ENCODE results near the gene GPR137. TPM values are rescaled to one million over a fixed set of nuclear protein-coding genes. Genes with fewer than 3 reads are reported as not detected.
A peak's percentile ranks its signal among the peaks of the same experiment; 100 is the strongest.
"Not testable (repeated sequence)": the region's sequence is repeated elsewhere in the genome, so short reads cannot be mapped to it uniquely, and the experiment has no call there.

Gene GPR137
- polyA plus RNA-seq, 4 donors, result 16.5 to 27.9 (median 18.9) TPM

DNA sequence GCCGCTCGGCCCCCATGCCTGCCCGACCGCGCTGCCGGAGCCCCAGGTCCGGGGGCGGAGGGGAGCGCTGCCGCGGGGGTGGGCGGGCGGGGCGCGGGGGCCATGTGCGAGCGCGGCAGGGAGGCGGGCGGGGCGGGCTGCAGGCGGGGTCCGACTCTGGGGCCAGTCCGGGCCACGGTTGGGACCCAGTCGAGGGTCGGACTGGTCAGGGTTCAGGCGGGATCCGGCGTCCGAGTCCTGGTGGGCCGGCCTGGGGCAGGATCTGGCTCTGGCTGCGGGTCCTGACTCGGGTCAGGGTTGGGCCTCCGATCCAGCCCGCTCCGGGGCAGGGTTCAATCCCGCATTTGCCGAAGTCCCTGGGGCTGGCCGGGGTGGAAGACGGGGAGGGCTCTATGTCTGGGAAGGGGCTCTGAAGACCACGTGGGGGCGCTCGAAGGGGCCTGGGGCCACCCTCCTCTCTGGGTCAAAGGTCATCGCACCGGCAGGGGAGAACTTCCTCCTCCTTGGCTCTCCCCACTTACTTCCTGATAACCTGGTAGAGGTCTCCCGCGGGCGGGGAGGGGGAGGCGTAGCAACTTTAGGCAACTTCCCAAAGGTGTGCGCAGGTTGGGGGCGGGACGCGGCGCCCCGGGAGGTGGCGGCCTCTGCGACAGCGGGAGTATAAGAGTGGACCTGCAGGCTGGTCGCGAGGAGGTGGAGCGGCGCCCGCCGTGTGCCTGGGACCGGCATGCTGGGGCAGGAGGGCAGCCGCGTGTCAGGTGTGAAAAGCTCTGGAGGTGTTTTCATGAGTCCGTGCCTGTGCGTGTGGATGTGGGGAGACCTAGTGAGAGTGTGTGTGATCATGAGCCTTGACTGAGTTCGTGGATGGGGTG lies 20.3 kb downstream of the GPR137 start:
- peaks cover 0 to 31% (median 0%) of the 10 kb centered on the region in 3 donors for H3K36me3 ChIP-seq (ENCODE audit: control insufficient read depth in 3 of 3, insufficient read depth in 2 of 3, low read depth in 1 of 3, low read length in 3 of 3)
- H3K4me3 ChIP-seq (ENCODE audit: low read depth in 1 of 3, low read length in 3 of 3), result peak overlapping the region; percentile 48 to 93 (median 64)
- peaks cover 0 to 30% (median 2%) of the 10 kb centered on the region in 3 donors for H3K4me1 ChIP-seq (ENCODE audit: control insufficient read depth in 3 of 3, insufficient read depth in 2 of 3, low read depth in 1 of 3, low read length in 2 of 3)
- no peaks in the 10 kb centered on the region for H3K9me3 ChIP-seq (ENCODE audit: control insufficient read depth in 2 of 2, insufficient read depth in 1 of 2, low read depth in 1 of 2, low read length in 1 of 2)
- WGBS, 3 donors, result 0 to 1% (median 1%) methylated on average over 31 to 71 of the region's 71 CpGs
- H3K27me3 ChIP-seq (ENCODE audit: control insufficient read depth in 3 of 3, insufficient read depth in 3 of 3, low read length in 3 of 3), result peaks cover 0 to 13% (median 0%) of the 10 kb centered on the region in 3 donors
- H3K27ac ChIP-seq (ENCODE audit: low read depth in 1 of 3, low read length in 2 of 3), result peak overlapping the region; percentile 87 to 97 (median 88)
- peak; percentile 89 to 94 for DNase-seq
- FAIRE-seq, result no peak

DNA sequence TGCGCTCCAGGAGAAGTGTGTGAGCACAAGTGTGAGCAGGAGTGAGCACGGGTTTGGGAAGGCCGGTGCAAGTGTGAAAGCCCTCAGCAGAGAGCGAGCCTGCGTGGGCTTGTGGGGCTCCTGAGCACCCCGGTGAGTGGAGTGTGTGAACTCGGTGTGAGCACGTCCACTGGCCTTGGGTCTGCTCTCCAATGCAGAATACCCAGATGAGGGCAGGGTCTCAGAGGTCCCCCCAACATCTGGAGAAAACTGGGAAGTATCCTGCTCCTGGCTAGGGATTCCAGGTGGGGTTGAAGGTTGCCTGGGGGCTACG lies 20.9 kb downstream of the GPR137 start:
- WGBS, 3 donors, result 2 to 23% (median 7%) methylated on average over 9 of the region's 9 CpGs
- H3K4me3 ChIP-seq (ENCODE audit: low read depth in 1 of 3, low read length in 3 of 3), result peak overlapping the region; percentile 48 to 93 (median 64)
- peaks cover 0 to 7% (median 0%) of the 10 kb centered on the region in 3 donors for H3K27me3 ChIP-seq (ENCODE audit: control insufficient read depth in 3 of 3, insufficient read depth in 3 of 3, low read length in 3 of 3)
- FAIRE-seq, result no peak
- peaks cover 0 to 32% (median 2%) of the 10 kb centered on the region in 3 donors for H3K4me1 ChIP-seq (ENCODE audit: control insufficient read depth in 3 of 3, insufficient read depth in 2 of 3, low read depth in 1 of 3, low read length in 2 of 3)
- no peak for DNase-seq
- no peaks in the 10 kb centered on the region for H3K9me3 ChIP-seq (ENCODE audit: control insufficient read depth in 2 of 2, insufficient read depth in 1 of 2, low read depth in 1 of 2, low read length in 1 of 2)
- peaks cover 0 to 36% (median 0%) of the 10 kb centered on the region in 3 donors for H3K36me3 ChIP-seq (ENCODE audit: control insufficient read depth in 3 of 3, insufficient read depth in 2 of 3, low read depth in 1 of 3, low read length in 3 of 3)
- H3K27ac ChIP-seq (ENCODE audit: low read depth in 1 of 3, low read length in 2 of 3), result peak overlapping the region; percentile 87 to 97 (median 88)

DNA sequence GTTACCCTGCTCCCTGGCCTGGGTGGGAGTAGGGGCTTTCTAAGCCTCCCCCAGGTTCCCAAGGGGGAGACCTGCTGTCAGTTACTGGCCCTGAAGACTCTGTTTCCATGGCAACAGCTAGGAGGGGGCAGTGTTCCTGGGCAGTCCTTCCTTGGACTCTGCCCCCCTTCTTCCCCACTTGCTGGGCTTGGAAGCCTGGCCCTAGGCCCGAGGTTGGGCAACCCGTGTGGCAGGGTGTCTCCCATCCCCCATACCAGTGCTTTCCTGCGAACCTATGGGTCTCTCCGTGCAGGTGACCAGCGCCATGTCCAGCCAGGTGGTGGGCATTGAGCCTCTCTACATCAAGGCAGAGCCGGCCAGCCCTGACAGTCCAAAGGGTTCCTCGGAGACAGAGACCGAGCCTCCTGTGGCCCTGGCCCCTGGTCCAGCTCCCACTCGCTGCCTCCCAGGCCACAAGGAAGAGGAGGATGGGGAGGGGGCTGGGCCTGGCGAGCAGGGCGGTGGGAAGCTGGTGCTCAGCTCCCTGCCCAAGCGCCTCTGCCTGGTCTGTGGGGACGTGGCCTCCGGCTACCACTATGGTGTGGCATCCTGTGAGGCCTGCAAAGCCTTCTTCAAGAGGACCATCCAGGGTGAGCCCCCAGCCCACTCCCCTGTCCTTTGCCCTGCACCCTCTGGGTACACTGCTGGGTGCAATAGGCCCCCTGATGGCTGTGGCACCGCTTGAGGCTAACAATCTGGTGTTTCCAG lies 21.4 kb downstream of the GPR137 start:
- Histone ChIP-seq H3K27me3 (ENCODE audit: control insufficient read depth in 3 of 3, insufficient read depth in 3 of 3, low read length in 3 of 3) (peaks cover 0 to 1% (median 0%) of the 10 kb centered on the region in 3 donors), H3K36me3 (ENCODE audit: control insufficient read depth in 3 of 3, insufficient read depth in 2 of 3, low read depth in 1 of 3, low read length in 3 of 3) (peaks cover 0 to 38% (median 0%) of the 10 kb centered on the region in 3 donors), H3K4me3 (ENCODE audit: low read depth in 1 of 3, low read length in 3 of 3) (peak overlapping the region; percentile 48 to 93 (median 64)), H3K27ac (ENCODE audit: low read depth in 1 of 3, low read length in 2 of 3) (peak overlapping the region; percentile 87 to 97 (median 88)), H3K9me3 (ENCODE audit: control insufficient read depth in 2 of 2, insufficient read depth in 1 of 2, low read depth in 1 of 2, low read length in 1 of 2) (no peaks in the 10 kb centered on the region), H3K4me1 (ENCODE audit: control insufficient read depth in 3 of 3, insufficient read depth in 2 of 3, low read depth in 1 of 3, low read length in 2 of 3) (peaks cover 0 to 32% (median 2%) of the 10 kb centered on the region in 3 donors)
- FAIRE-seq (no peak), DNase-seq (peak; percentile 83 to 86)
- WGBS, 3 donors, result 33 to 66% (median 41%) methylated on average over 13 to 15 of the region's 15 CpGs

DNA sequence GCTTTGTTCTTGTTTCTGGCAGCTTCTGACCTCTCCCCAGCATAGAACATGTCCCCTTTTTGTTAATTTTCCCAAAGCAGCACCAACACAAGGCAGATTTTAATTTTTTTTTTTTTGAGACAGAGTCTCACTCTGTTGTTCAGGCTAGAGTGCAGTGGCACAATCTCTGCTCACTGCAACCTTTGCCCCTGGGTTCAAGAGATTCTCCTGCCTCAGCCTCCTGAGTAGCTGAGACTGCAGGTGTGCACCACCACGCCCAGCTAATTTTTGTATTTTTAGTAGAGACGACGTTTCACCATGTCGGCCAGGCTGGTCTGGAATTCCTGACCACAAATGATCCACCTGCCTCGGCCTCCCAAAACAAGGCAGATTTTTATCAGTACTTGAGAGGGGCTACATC lies 22.1 kb downstream of the GPR137 start:
- H3K4me1 ChIP-seq (ENCODE audit: control insufficient read depth in 3 of 3, insufficient read depth in 2 of 3, low read depth in 1 of 3, low read length in 2 of 3), result peaks cover 0 to 32% (median 4%) of the 10 kb centered on the region in 3 donors

DNA sequence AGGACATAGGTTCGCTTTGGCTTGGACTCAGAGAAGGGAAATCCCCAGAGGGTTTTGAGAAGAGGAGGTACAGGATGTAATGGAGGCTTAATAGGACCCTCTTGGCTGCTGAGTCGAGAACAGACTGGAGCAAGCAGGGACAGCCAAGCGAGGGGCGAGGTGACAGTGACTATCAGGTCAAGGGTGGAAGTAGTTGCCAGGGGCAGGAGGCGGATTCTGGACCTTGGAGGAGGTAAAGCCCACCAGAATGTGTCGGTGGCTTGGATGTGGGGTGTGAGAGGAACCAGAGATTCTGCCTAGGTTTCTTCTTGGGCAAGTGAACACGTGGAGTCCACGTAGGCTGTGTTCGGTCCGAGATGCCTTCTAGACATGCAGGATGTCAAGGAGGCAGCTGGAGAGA lies 27.3 kb downstream of the GPR137 start:
- WGBS, 3 donors, result 85 to 89% (median 88%) methylated on average over 10 of the region's 10 CpGs
- no peak overlapping the region for H3K4me3 ChIP-seq (ENCODE audit: low read depth in 1 of 3, low read length in 3 of 3)
- H3K27ac ChIP-seq (ENCODE audit: low read depth in 1 of 3, low read length in 2 of 3), result peak overlapping the region in 2 of 3 donors; percentile 44 to 62
- FAIRE-seq, result no peak
- H3K36me3 ChIP-seq (ENCODE audit: control insufficient read depth in 3 of 3, insufficient read depth in 2 of 3, low read depth in 1 of 3, low read length in 3 of 3), result peaks cover 0 to 72% (median 15%) of the 10 kb centered on the region in 3 donors
- H3K4me1 ChIP-seq (ENCODE audit: control insufficient read depth in 3 of 3, insufficient read depth in 2 of 3, low read depth in 1 of 3, low read length in 2 of 3), result peaks cover 0 to 14% (median 2%) of the 10 kb centered on the region in 3 donors
- no peak for DNase-seq
- H3K27me3 ChIP-seq (ENCODE audit: control insufficient read depth in 3 of 3, insufficient read depth in 3 of 3, low read length in 3 of 3), result no peaks in the 10 kb centered on the region
- H3K9me3 ChIP-seq (ENCODE audit: control insufficient read depth in 2 of 2, insufficient read depth in 1 of 2, low read depth in 1 of 2, low read length in 1 of 2), result no peaks in the 10 kb centered on the region

More for the DNA sequence above, 22.1 kb downstream of the GPR137 start:
- H3K4me3 ChIP-seq (ENCODE audit: low read depth in 1 of 3, low read length in 3 of 3), result peak overlapping the region in 2 of 3 donors; percentile 64 to 93
- peak overlapping the region; percentile 56 to 97 (median 87) for H3K27ac ChIP-seq (ENCODE audit: low read depth in 1 of 3, low read length in 2 of 3)
- not testable (repeated sequence) for H3K27me3 ChIP-seq (ENCODE audit: control insufficient read depth in 3 of 3, insufficient read depth in 3 of 3, low read length in 3 of 3); H3K9me3 ChIP-seq (ENCODE audit: control insufficient read depth in 2 of 2, insufficient read depth in 1 of 2, low read depth in 1 of 2, low read length in 1 of 2); FAIRE-seq
- peaks cover 0 to 45% (median 2%) of the 10 kb centered on the region in 3 donors for H3K36me3 ChIP-seq (ENCODE audit: control insufficient read depth in 3 of 3, insufficient read depth in 2 of 3, low read depth in 1 of 3, low read length in 3 of 3)
- peak in 1 of 2 donors; percentile 71 for DNase-seq
- WGBS, 3 donors, result 30 to 71% (median 58%) methylated on average over 5 of the region's 5 CpGs

DNA sequence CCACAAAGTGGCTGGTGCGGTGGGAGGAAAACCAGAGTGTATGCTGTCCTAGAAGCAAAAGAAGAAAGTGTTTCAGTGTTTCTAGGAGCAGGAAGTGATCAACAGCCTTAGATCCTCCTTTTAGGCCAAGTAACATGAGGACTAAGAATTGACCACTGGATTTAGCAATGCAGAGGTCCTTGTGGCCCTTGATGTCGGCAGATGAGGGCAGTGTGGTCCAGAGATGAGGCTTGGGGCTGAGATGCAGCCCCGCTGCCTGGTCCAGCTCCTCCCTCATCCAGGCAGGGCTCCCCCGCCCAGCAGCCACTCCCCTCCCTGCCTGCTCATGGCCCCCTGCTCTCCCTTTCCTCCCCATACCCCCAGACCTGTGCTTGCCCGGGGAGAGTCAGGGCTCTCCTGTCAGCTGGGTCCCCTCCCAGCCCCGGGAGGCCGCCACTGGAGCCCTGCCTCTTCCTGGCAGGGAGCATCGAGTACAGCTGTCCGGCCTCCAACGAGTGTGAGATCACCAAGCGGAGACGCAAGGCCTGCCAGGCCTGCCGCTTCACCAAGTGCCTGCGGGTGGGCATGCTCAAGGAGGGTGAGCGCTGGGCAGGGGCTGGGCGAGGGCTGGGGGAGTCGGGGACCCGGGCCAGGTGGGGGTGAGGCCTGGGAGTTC lies 28.0 kb downstream of the GPR137 start:
- no peak for FAIRE-seq
- H3K36me3 ChIP-seq (ENCODE audit: control insufficient read depth in 3 of 3, insufficient read depth in 2 of 3, low read depth in 1 of 3, low read length in 3 of 3), result peaks cover 0 to 69% (median 15%) of the 10 kb centered on the region in 3 donors
- DNase-seq, result no peak
- H3K27ac ChIP-seq (ENCODE audit: low read depth in 1 of 3, low read length in 2 of 3), result peak overlapping the region in 2 of 3 donors; percentile 44 to 62
- no peaks in the 10 kb centered on the region for H3K27me3 ChIP-seq (ENCODE audit: control insufficient read depth in 3 of 3, insufficient read depth in 3 of 3, low read length in 3 of 3)
- H3K4me1 ChIP-seq (ENCODE audit: control insufficient read depth in 3 of 3, insufficient read depth in 2 of 3, low read depth in 1 of 3, low read length in 2 of 3), result peaks cover 0 to 13% (median 2%) of the 10 kb centered on the region in 3 donors
- no peak overlapping the region for H3K4me3 ChIP-seq (ENCODE audit: low read depth in 1 of 3, low read length in 3 of 3)
- 68 to 76% (median 71%) methylated on average over 18 of the region's 18 CpGs for WGBS, 3 donors
- no peaks in the 10 kb centered on the region for H3K9me3 ChIP-seq (ENCODE audit: control insufficient read depth in 2 of 2, insufficient read depth in 1 of 2, low read depth in 1 of 2, low read length in 1 of 2)

DNA sequence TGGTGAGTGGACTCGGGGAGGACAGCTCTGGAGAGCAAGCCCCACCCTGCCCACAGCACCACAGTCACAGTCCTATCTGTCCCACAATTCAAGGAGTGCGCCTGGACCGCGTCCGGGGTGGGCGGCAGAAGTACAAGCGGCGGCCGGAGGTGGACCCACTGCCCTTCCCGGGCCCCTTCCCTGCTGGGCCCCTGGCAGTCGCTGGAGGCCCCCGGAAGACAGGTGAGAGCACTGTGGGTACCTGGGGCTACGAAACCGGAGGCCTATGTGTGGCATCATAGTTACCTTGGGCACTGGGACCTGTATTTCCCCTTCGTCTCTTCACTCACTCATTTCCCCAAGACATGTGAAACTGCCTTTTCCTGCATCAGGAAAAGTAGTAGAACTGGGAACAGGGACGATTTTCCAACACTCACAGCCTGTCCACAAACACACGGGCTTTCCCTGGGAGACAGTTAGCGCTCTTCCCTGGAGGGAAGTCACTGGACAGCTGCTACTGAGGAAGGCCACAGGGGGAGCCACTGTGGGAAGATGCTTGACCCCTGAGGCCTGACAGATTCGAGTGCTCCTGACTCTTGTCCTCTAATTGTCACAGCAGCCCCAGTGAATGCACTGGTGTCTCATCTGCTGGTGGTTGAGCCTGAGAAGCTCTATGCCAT lies 28.6 kb downstream of the GPR137 start:
- Histone ChIP-seq H3K4me1 (ENCODE audit: control insufficient read depth in 3 of 3, insufficient read depth in 2 of 3, low read depth in 1 of 3, low read length in 2 of 3) (peaks cover 2 to 19% (median 3%) of the 10 kb centered on the region in 3 donors), H3K27me3 (ENCODE audit: control insufficient read depth in 3 of 3, insufficient read depth in 3 of 3, low read length in 3 of 3) (no peaks in the 10 kb centered on the region), H3K36me3 (ENCODE audit: control insufficient read depth in 3 of 3, insufficient read depth in 2 of 3, low read depth in 1 of 3, low read length in 3 of 3) (peaks cover 0 to 66% (median 15%) of the 10 kb centered on the region in 3 donors), H3K4me3 (ENCODE audit: low read depth in 1 of 3, low read length in 3 of 3) (no peak overlapping the region), H3K27ac (ENCODE audit: low read depth in 1 of 3, low read length in 2 of 3) (peak overlapping the region in 2 of 3 donors; percentile 44 to 62), H3K9me3 (ENCODE audit: control insufficient read depth in 2 of 2, insufficient read depth in 1 of 2, low read depth in 1 of 2, low read length in 1 of 2) (no peaks in the 10 kb centered on the region)
- FAIRE-seq (no peak), DNase-seq (no peak)
- WGBS, 3 donors, result 77 to 82% (median 82%) methylated on average over 16 to 19 of the region's 19 CpGs

Data from small intestine (tissue), 7 donors.